IMR-90 (cell line): ENCODE results near the gene BTLA. TPM values are rescaled to one million over a fixed set of nuclear protein-coding genes. Genes with fewer than 3 reads are reported as not detected.

Experiments used
- ATAC-seq: fragments of 200-7000 bp; cut with Tn5 transposase; 2 replicates; pipeline ENCODE4 v1.9.1; 2020; ENCODE audit warnings: low read depth, mild to moderate bottlenecking, moderate library complexity
- BruUV-seq: library from RNA; stranded (reverse); fragments of 400-500 nt; replicated peaks from 2 replicates; lab custom pipeline; 2021; lab: Mats Ljungman, UMichigan
- CTCF ChIA-PET: fragments of 300-600 bp; formaldehyde crosslinking; extraction: SDS; loops from one replicate; lab custom pipeline; 2021; ENCODE audit warnings: antibody characterized with exemption; lab: Yijun Ruan, JAX
- POLR2A ChIA-PET: fragments of 300-600 bp; sonication (Branson Sonifier 250); formaldehyde crosslinking; loops from one replicate; lab custom pipeline; 2022; ENCODE audit warnings: antibody characterized with exemption; ENCODE audit not compliant: unreplicated experiment; lab: Charles Lee
- DNase-seq: peaks from one replicate; pipeline ENCODE4 v3.0.0; 2013
- H2AFZ ChIP-seq: replicated peaks from 2 replicates; pipeline ENCODE3; 2013; ENCODE audit warnings: low read length, mild to moderate bottlenecking; ENCODE audit not compliant: poor library complexity
- H2AK5ac ChIP-seq: 2 replicates; pipeline ENCODE4 v1.6.1; 2013; ENCODE audit warnings: low read depth, low read length, inconsistent platforms
- H2AK9ac ChIP-seq: replicated peaks from 2 replicates; pipeline ENCODE3; 2013; ENCODE audit warnings: mild to moderate bottlenecking, low read depth, low read length, moderate library complexity; ENCODE audit not compliant: poor library complexity
- H2BK120ac ChIP-seq: 2 replicates; pipeline ENCODE4 v1.6.1; 2013; ENCODE audit warnings: low read depth, low read length, inconsistent platforms
- H2BK15ac ChIP-seq: 3 replicates; pipeline ENCODE4 v1.6.1; 2013; ENCODE audit warnings: low read depth, low read length, inconsistent platforms
- H2BK20ac ChIP-seq: 2 replicates; pipeline ENCODE4 v1.6.1; 2013; ENCODE audit warnings: low read depth, mild to moderate bottlenecking, inconsistent platforms, low read length, moderate library complexity
- H2BK5ac ChIP-seq: 2 replicates; pipeline ENCODE4 v1.6.1; 2013; ENCODE audit warnings: mild to moderate bottlenecking, low read depth, low read length, inconsistent platforms; ENCODE audit not compliant: poor library complexity, severe bottlenecking
- H3K14ac ChIP-seq: replicated peaks from 2 replicates; pipeline ENCODE4 v1.6.1; 2013; ENCODE audit warnings: low read depth, low read length, inconsistent platforms
- H3K18ac ChIP-seq: 2 replicates; pipeline ENCODE4 v1.6.1; 2013; ENCODE audit warnings: low read depth, low read length, control low read depth
- H3K23ac ChIP-seq: 2 replicates; pipeline ENCODE4 v1.6.1; 2013; ENCODE audit warnings: low read depth, low read length, inconsistent platforms
- H3K27ac ChIP-seq: 2 replicates; pipeline ENCODE4 v1.5.1; 2013; ENCODE audit warnings: mild to moderate bottlenecking, control low read depth, low read length; ENCODE audit not compliant: insufficient read depth
- H3K27me3 ChIP-seq: 2 replicates; pipeline ENCODE4 v1.6.1; 2013; ENCODE audit warnings: low read length; ENCODE audit not compliant: control insufficient read depth, insufficient read depth
- H3K36me3 ChIP-seq: 2 replicates; pipeline ENCODE4 v1.6.1; 2013; ENCODE audit warnings: low read length, mixed read lengths; ENCODE audit not compliant: control insufficient read depth, insufficient read depth
- H3K4ac ChIP-seq: 2 replicates; pipeline ENCODE4 v1.6.1; 2013; ENCODE audit warnings: low read depth, low read length, inconsistent platforms
- H3K4me1 ChIP-seq: 2 replicates; pipeline ENCODE4 v1.6.1; 2013; ENCODE audit warnings: low read length, mixed read lengths; ENCODE audit not compliant: control insufficient read depth, insufficient read depth
- H3K4me2 ChIP-seq: 2 replicates; pipeline ENCODE4 v1.6.1; 2013; ENCODE audit warnings: low read depth, mild to moderate bottlenecking, control low read depth, low read length, moderate library complexity
- H3K4me3 ChIP-seq: 2 replicates; pipeline ENCODE4 v1.5.1; 2013; ENCODE audit warnings: low read depth, mild to moderate bottlenecking, control low read depth, low read length, moderate library complexity; ENCODE audit not compliant: insufficient read depth
- H3K56ac ChIP-seq: 2 replicates; pipeline ENCODE4 v1.6.1; 2013; ENCODE audit warnings: low read length, inconsistent platforms; ENCODE audit not compliant: insufficient read depth; ENCODE audit errors: extremely low read depth
- H3K79me1 ChIP-seq, 2 experiments: 2 replicates each; pipeline ENCODE4 v1.6.1; 2013; ENCODE audit warnings: low read length in 2 of 2, inconsistent platforms in 1 of 2, low read depth in 1 of 2
- H3K9ac ChIP-seq: 2 replicates; pipeline ENCODE4 v1.6.1; 2013; ENCODE audit warnings: low read depth, low read length, control low read depth
- H3K9me1 ChIP-seq: 2 replicates; pipeline ENCODE4 v1.6.1; 2013; ENCODE audit warnings: low read length, inconsistent platforms; ENCODE audit not compliant: insufficient read depth
- H3K9me3 ChIP-seq: 2 replicates; pipeline ENCODE4 v1.6.1; 2013; ENCODE audit warnings: low read length; ENCODE audit not compliant: control insufficient read depth, insufficient read depth
- H4K20me1 ChIP-seq: 2 replicates; pipeline ENCODE4 v1.6.1; 2013; ENCODE audit warnings: low read length, inconsistent platforms; ENCODE audit not compliant: insufficient read depth
- H4K5ac ChIP-seq: 2 replicates; pipeline ENCODE4 v1.6.1; 2013; ENCODE audit warnings: mild to moderate bottlenecking, low read depth, low read length, control low read depth
- H4K8ac ChIP-seq, 2 experiments: 2 replicates each; pipeline ENCODE4 v1.6.1; 2013; ENCODE audit warnings: low read depth in 2 of 2, low read length in 2 of 2, control low read depth in 1 of 2, inconsistent platforms in 1 of 2
- H4K91ac ChIP-seq: 2 replicates; pipeline ENCODE4 v1.6.1; 2013; ENCODE audit warnings: low read depth, low read length, inconsistent platforms; ENCODE audit not compliant: insufficient read depth
- BHLHE40 ChIP-seq: fragments of 150-350 bp; IDR thresholded peaks from 2 replicates; pipeline ENCODE4 v1.6.1; 2016; ENCODE audit warnings: mild to moderate bottlenecking, low read depth, low read length
- CEBPB ChIP-seq: IDR thresholded peaks from 2 replicates; pipeline ENCODE4 v1.6.1; 2012; ENCODE audit warnings: low read depth, low read length, improper control_type of control experiment
- CHD1 ChIP-seq: IDR thresholded peaks from 2 replicates; pipeline ENCODE4 v1.6.1; 2012; ENCODE audit warnings: low read depth, low read length, improper control_type of control experiment
- ELK1 ChIP-seq: fragments of 150-350 bp; IDR thresholded peaks from 2 replicates; pipeline ENCODE4 v1.6.1; 2016; ENCODE audit warnings: low read depth, mild to moderate bottlenecking, low read length, moderate library complexity, borderline replicate concordance
- FOS ChIP-seq: fragments of 150-350 bp; IDR thresholded peaks from 2 replicates; pipeline ENCODE4 v1.6.1; 2016; ENCODE audit warnings: low read depth, low read length
- MAFK ChIP-seq: IDR thresholded peaks from 2 replicates; pipeline ENCODE4 v1.6.1; 2012; ENCODE audit warnings: low read depth, low read length, improper control_type of control experiment
- MAZ ChIP-seq: IDR thresholded peaks from 2 replicates; pipeline ENCODE4 v1.6.1; 2012; ENCODE audit warnings: low read depth, mild to moderate bottlenecking, low read length, improper control_type of control experiment, moderate library complexity, borderline replicate concordance
- MXI1 ChIP-seq: IDR thresholded peaks from 2 replicates; pipeline ENCODE4 v1.6.1; 2012; ENCODE audit warnings: low read depth, mild to moderate bottlenecking, low read length, moderate library complexity, borderline replicate concordance
- NFE2L2 ChIP-seq: fragments of 150-350 bp; IDR thresholded peaks from 2 replicates; pipeline ENCODE4 v1.6.1; 2016; ENCODE audit warnings: low read depth, mild to moderate bottlenecking, low read length
- POLR2A ChIP-seq: IDR thresholded peaks from 2 replicates; pipeline ENCODE4 v1.6.1; 2012; ENCODE audit warnings: mild to moderate bottlenecking, low read depth, low read length
- RAD21 ChIP-seq: IDR thresholded peaks from 2 replicates; pipeline ENCODE4 v1.6.1; 2012; ENCODE audit warnings: low read length, improper control_type of control experiment
- RCOR1 ChIP-seq: IDR thresholded peaks from 2 replicates; pipeline ENCODE4 v1.6.1; 2012; ENCODE audit warnings: mild to moderate bottlenecking, low read length, improper control_type of control experiment; ENCODE audit not compliant: insufficient replicate concordance
- RFX5 ChIP-seq: IDR thresholded peaks from 2 replicates; pipeline ENCODE4 v1.8.0; 2012; ENCODE audit warnings: low read depth, mild to moderate bottlenecking, low read length, moderate library complexity
- SMC3 ChIP-seq: fragments of 150-350 bp; IDR thresholded peaks from 2 replicates; pipeline ENCODE4 v1.6.1; 2016; ENCODE audit warnings: low read depth, mild to moderate bottlenecking, antibody characterized with exemption, low read length, moderate library complexity
- WGBS, 2 experiments: methylation state at CpG; one replicate each; pipeline versions ENCODE4 v1.1.5 to v1.1.7; 2013; ENCODE audit warnings: missing lambda C conversion rate in 2 of 2; ENCODE audit not compliant: insufficient read length in 1 of 2; ENCODE audit errors: extremely low coverage in 2 of 2; 5-methylcytosine and 5-hydroxymethylcytosine counted together
- dilution Hi-C: fragments of 300-500 bp; cut with HindIII; formaldehyde crosslinking; loops from one replicate; pipeline ENCODE4 v1.14.3; 2018; ENCODE audit warnings: low sequenced_read_pairs; ENCODE audit not compliant: unreplicated experiment
- in situ Hi-C: fragments of 300-500 bp; cut with MboI; formaldehyde crosslinking; loops from 3 replicates; pipeline ENCODE4 v1.14.3; 2019; ENCODE audit warnings: low sequenced_read_pairs, inconsistent platforms, mixed read lengths
- intact Hi-C: fragments of 100-400 bp; cut with micrococcal nuclease; formaldehyde crosslinking; loops from 2 replicates; pipeline ENCODE4 v1.10.0; 2022
- polyA plus RNA-seq, 3 experiments: library from polyadenylated mRNA; depleted of rRNA; stranded (reverse); fragments of >200 nt; gene quantifications; 2 replicates each; pipeline ENCODE4 v1.2.3, GENCODE V29; 2012; ENCODE audit warnings: low replicate concordance in 1 of 3
- total RNA-seq: library from RNA; depleted of rRNA; stranded (reverse); fragments of >200 nt; gene quantifications from 2 replicates; pipeline ENCODE4 v1.2.3, GENCODE V29; 2012
- TF ChIP-seq, protein P1 (sequence below): conservative IDR thresholded peaks from 2 replicates; pipeline ENCODE4 v1.5.1; 2012; ENCODE audit warnings: mild to moderate bottlenecking, low read depth, low read length, improper control_type of control experiment
- TF ChIP-seq, protein P2 (sequence below): fragments of 150-350 bp; IDR thresholded peaks from 2 replicates; pipeline ENCODE4 v1.6.1; 2017; ENCODE audit warnings: mild to moderate bottlenecking, antibody characterized with exemption, low read length, low read depth

Gene BTLA
- total and polyA plus RNA-seq, 2 of the 4 experiments (the other 2 are of a cell fraction) = not detected

DNA sequence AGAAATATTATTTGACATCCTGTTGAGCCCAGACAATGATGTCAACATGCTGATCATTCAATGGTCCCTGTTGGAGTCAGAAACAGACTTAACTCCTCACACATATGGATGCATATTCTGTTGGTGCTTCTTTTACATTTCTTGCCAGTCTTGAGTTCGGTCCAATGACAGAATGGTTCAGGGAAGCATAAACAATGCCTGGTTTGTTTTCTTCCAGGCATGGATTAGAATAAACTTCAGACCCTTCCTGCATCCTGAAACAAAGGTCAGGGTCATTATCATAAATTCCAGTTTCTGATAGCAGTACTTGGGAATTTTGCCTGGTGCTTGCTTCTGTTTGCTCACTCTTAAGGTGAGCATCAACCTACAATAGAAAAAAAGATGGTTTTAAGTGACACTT is 33.3 kb downstream of the BTLA start:
- ChIA-PET CTCF (interaction anchor here (0.9 kb wide), 1 partner anchor 38 kb away, joined by 3 read pairs; no protein-coding TSS in a partner anchor), POLR2A (interaction anchor here (0.6 kb wide), 1 partner anchor 35 kb away, joined by 4 read pairs; no protein-coding TSS in a partner anchor)
- no peak for DNase-seq
- no peak for ATAC-seq
- no peak overlapping the region for H2BK15ac ChIP-seq
- no peak overlapping the region for H2AFZ ChIP-seq
- no peaks in the 10 kb centered on the region for H3K9me1 ChIP-seq
- no peak overlapping the region for H2BK20ac ChIP-seq
- H3K27ac ChIP-seq = no peak overlapping the region
- H3K18ac ChIP-seq = no peak overlapping the region
- no peak overlapping the region for H4K5ac ChIP-seq
- no peak overlapping the region for H3K4me2 ChIP-seq
- H3K4me1 ChIP-seq = no peaks in the 10 kb centered on the region
- no peak for TF ChIP-seq ELK1
- TF ChIP-seq, protein P1, sequence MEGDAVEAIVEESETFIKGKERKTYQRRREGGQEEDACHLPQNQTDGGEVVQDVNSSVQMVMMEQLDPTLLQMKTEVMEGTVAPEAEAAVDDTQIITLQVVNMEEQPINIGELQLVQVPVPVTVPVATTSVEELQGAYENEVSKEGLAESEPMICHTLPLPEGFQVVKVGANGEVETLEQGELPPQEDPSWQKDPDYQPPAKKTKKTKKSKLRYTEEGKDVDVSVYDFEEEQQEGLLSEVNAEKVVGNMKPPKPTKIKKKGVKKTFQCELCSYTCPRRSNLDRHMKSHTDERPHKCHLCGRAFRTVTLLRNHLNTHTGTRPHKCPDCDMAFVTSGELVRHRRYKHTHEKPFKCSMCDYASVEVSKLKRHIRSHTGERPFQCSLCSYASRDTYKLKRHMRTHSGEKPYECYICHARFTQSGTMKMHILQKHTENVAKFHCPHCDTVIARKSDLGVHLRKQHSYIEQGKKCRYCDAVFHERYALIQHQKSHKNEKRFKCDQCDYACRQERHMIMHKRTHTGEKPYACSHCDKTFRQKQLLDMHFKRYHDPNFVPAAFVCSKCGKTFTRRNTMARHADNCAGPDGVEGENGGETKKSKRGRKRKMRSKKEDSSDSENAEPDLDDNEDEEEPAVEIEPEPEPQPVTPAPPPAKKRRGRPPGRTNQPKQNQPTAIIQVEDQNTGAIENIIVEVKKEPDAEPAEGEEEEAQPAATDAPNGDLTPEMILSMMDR = no peak
- TF ChIP-seq CEBPB = no peak
- no peak for TF ChIP-seq BHLHE40
- TF ChIP-seq MAZ = no peak
- no peak for TF ChIP-seq SMC3
- TF ChIP-seq RFX5 = no peak
- TF ChIP-seq, protein P2, sequence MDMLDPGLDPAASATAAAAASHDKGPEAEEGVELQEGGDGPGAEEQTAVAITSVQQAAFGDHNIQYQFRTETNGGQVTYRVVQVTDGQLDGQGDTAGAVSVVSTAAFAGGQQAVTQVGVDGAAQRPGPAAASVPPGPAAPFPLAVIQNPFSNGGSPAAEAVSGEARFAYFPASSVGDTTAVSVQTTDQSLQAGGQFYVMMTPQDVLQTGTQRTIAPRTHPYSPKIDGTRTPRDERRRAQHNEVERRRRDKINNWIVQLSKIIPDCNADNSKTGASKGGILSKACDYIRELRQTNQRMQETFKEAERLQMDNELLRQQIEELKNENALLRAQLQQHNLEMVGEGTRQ = no peak
- no peak for TF ChIP-seq MXI1
- TF ChIP-seq RAD21 = no peak
- TF ChIP-seq FOS = no peak
- no peak for TF ChIP-seq POLR2A
- no peak for TF ChIP-seq MAFK
- TF ChIP-seq NFE2L2 = no peak
- no peak for TF ChIP-seq CHD1
- TF ChIP-seq RCOR1 = no peak
- H4K91ac ChIP-seq = no peak overlapping the region
- no peaks in the 10 kb centered on the region for H3K79me1 ChIP-seq
- H3K27me3 ChIP-seq = peaks cover 3% of the 10 kb centered on the region
- BruUV-seq = no TSS peak
- intact Hi-C loops (no loop called here), in situ Hi-C loops (no loop called here), dilution Hi-C loops (no loop called here)
- no peak overlapping the region for H3K56ac ChIP-seq
- no peak overlapping the region for H3K23ac ChIP-seq
- no peak overlapping the region for H4K8ac ChIP-seq
- no peak overlapping the region for H2AK5ac ChIP-seq
- no peak overlapping the region for H3K4ac ChIP-seq
- no peak overlapping the region for H3K14ac ChIP-seq
- no peak overlapping the region for H3K4me3 ChIP-seq
- WGBS, 2 experiments = no CpG with 5 or more reads among the region's 1 CpG
- H3K9ac ChIP-seq = no peak overlapping the region
- H3K9me3 ChIP-seq = no peaks in the 10 kb centered on the region
- no peaks in the 10 kb centered on the region for H4K20me1 ChIP-seq
- no peak overlapping the region for H2BK120ac ChIP-seq
- H3K36me3 ChIP-seq = no peaks in the 10 kb centered on the region
- no peak overlapping the region for H2BK5ac ChIP-seq
- H2AK9ac ChIP-seq = no peak overlapping the region
